ENCODE results near the gene CSNK1G1.

The CSNK1G1 gene

GRCh38 chr15:64153480-64154367 is 202.2 kb downstream of the CSNK1G1 start:
- peak; percentile 82 for DNase-seq (ENCODE audit: low read depth)

GRCh38 chr15:64152507-64153387 is 203.2 kb downstream of the CSNK1G1 start:
- no peak for DNase-seq (ENCODE audit: low read depth)

DNA sequence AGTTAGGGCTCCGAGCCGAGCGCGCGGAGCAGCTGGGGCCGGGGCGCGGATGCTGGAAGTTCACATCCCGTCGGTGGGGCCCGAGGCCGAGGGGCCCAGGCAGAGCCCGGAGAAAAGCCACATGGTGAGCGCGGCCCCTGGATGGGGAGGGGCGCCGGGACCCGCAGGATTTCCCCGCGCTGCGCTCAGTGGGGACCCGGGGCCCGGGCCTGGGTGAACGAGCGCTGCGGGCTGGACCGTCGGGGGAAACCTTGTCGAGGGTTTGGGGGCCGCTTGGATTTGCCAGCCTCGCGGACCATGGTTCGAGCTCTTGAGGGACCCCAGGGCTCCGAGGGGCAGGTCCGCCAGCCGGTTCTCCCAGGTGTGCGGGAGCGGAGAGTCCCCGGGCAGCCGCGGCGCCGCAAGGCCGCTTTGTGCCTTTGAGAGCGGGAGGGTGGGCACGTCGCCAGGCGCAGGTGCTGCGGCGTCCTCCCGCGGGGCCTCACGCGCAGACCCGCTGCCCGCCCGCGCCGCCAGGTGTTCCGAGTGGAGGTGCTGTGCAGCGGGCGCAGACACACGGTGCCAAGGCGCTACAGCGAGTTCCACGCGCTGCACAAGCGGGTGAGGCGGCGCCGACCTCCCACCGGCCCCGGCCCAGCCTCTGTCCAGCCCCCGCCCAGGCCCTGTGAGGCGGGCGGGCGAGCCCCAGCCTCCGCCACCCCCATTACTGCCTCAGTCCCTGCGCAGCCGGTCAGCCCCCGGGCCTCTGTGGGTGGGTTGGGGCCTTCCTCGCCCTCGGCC is 204.1 kb downstream of the CSNK1G1 start, which contains the start of gene SNX22:
TSS of gene SNX22 (plus strand) at position 5 of the 780 bp plus-strand sequence. CDS start at position 50, 45 bp downstream.
- no peak for DNase-seq (ENCODE audit: low read depth)

- no peak for DNase-seq (ENCODE audit: low read depth)
Measured at GRCh38 chr15:64149893-64150578, 205.9 kb downstream of the CSNK1G1 start.

GRCh38 chr15:64149424-64149823 is 206.5 kb downstream of the CSNK1G1 start:
- DNase-seq (ENCODE audit: low read depth) = no peak

GRCh38 chr15:64148581-64148980 is 207.4 kb downstream of the CSNK1G1 start:
- DNase-seq (ENCODE audit: low read depth) = no peak

DNA sequence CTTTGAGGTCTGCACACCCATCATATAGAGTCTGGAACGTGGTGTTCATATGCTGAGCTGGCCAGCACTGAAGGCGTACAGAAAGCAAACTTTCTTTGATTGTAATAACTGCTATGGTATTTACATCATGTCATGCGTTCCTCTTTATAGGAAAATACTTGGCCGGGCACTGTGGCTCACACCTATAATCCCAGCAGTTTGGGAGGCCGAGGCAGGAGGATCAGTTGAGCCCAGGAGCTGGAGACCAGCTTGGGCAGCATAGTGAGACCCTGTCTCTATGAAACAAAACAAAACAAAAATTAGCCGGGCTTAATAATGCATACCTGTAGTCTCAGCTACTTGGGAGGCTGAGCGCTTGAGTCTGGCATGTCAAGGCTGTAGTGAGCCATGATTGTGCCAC is 207.8 kb downstream of the CSNK1G1 start:
- no peak for DNase-seq (ENCODE audit: low read depth)

GRCh38 chr15:64146885-64147681 is 208.9 kb downstream of the CSNK1G1 start:
- DNase-seq (ENCODE audit: low read depth) = peak; percentile 65

DNA sequence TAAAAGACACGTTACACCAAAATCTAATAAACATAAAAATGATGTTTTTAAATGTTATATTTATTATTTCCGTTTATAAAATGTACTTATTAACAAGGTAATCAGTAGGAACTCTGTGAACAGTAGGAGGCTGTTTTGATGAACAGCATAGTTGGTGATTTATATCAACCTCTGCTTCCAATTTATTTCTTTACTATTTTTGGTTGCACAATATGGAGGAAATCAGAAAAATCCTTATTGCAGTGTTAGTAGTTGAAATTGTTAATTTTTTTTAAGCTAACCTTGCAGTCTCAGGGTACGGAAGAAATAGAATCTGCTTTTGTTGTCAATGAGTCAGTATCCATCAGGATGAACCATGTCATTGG is 209.5 kb downstream of the CSNK1G1 start:
- DNase-seq (ENCODE audit: low read depth) = no peak

DNA sequence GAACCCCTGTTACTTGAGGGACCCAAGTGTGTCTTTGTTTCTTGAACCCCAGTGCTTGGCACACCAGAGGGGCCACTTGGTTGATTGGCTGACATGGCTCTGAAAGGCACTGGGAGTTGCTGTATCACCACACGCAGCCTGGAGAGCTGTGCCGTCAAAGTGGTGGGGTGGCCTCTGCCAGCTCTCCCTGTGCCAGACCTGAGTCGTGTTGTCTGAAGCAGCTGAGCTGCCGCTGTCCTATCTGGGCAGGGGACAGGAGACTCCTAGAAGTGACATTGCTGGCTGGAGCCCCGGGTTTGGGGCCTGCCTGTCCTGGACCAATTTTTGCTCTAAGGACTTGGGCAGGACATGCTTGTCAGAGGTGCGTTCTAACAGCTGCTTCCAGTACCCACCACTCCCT is 209.9 kb downstream of the CSNK1G1 start:
- no peak for DNase-seq (ENCODE audit: low read depth)

- DNase-seq (ENCODE audit: low read depth) = no peak
Measured at GRCh38 chr15:64144565-64145281, 211.2 kb downstream of the CSNK1G1 start.

DNA sequence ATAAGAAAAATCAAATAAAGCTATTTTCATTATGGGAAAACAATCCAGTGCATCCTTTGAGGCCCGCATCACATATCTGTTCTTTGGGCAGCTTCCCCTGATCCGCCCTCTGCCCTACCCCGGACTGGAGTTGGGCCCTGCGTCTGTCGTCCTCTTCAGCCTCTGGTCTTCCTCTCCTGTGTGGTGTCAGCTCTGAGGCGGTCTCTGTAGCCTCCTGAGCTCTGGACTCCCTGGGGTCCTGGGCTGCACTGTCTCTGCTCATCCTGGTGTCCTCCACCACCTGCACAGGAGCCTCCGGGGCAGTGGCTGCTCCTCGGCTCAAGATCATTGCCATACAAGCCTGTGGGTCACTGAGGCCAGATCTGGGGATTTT is 211.8 kb downstream of the CSNK1G1 start:
- no peak for DNase-seq (ENCODE audit: low read depth)

DNA sequence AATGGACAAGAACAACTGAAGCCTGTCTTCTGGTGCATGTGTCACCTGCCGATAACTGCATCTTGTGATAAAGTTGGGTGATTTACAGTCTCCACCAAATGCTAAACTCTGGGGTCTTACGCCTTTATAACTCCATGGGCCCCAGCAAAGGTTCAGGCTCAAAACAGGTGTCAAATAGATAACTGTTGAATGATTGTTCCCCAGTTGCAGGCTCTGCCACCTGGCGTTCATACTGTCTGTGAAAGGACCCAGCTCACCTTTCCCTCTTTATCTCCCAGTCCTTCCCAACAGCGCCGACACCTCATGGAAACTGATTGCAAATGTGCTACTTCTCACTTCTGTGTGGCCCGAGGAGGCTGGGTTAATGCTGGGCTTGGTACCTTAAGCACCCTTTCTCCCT is 212.7 kb downstream of the CSNK1G1 start:
- no peak for DNase-seq (ENCODE audit: low read depth)

DNA sequence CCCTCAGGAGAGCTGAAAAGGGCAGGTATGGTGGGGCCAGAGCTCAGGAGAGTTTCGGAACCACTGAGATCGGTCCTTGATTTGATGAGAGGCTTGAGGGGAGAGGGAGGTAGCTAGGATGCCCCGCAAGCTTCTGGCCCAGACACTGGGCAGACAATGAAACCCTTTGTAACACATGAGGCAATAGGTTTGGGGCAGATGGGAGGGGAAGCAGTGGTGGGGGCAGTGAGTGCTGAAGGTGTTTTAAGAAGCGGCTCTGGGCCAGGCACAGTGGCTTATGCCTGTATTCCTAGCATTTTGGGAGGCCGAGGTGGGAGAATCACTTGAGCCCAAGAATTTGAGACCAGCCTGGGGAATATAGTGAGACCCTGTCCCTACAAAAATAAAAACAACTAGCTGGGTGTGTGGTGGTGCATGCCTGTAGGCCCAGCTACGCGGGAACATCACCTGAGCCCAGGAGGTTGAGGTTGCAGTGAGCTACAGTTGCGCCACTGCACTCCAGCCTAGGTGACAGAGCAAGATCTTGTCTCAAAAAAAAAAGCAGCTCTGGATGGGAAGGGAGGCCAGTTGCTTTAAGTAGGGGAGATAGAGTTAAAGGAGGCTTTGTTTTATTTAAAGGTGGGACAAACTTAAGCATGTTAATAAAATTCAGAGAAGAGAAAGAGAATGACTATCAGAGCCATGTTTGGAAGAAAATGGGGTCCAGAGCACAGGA is 214.0 kb downstream of the CSNK1G1 start:
- DNase-seq (ENCODE audit: low read depth) = no peak

- no peak for DNase-seq (ENCODE audit: low read depth)
Measured at GRCh38 chr15:64138331-64138941, 217.5 kb downstream of the CSNK1G1 start.

DNA sequence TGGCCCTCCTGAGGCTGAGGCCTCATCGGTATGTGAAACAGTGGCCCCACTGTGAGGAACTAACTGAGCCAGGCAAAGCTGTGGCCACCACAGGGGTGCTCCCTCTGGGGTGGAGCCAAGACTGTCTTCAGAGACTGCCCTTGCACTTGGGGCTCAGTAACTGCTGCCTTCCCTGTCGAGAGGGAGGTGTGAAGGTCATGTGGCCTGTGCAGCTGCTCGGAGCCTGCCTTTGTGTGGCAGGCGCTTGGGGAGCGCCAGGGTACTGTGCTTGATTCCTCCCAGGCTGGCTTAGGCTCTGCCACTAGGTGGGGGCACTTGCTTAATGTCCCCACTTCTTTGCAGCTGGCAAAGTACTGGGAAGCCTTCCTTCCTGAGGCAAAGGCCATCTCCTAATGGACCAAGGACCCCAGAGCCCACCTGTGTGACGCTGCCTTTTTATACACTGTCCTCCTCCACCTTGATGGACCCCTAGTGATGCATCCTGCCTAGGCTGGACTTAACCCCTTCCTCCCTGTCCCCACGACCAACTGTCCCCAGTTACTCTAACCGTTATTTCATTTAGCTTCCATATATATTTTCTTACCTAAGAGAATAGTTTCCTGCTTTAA is 218.6 kb downstream of the CSNK1G1 start:
- no peak for DNase-seq (ENCODE audit: low read depth)

DNA sequence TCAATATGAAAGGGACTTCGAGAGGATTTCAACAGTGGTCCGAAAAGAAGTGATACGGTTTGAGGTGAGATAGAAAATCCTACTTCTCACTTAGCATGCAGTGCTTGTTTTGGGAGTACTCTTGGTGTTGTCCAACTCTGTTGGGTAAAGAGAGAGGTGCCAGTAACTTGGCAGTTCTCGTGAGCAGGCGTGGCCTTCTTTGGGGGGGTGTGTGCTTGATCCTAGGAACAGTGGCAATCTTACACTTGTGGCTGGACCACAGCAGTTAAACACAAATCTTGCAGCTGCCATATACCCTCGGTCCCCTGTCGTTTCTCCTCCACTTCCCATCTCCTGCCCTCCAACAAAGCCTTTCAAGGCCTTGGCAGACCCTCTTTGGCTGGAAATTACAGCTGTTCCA is 219.6 kb downstream of the CSNK1G1 start:
- no peak for DNase-seq (ENCODE audit: low read depth)

DNA sequence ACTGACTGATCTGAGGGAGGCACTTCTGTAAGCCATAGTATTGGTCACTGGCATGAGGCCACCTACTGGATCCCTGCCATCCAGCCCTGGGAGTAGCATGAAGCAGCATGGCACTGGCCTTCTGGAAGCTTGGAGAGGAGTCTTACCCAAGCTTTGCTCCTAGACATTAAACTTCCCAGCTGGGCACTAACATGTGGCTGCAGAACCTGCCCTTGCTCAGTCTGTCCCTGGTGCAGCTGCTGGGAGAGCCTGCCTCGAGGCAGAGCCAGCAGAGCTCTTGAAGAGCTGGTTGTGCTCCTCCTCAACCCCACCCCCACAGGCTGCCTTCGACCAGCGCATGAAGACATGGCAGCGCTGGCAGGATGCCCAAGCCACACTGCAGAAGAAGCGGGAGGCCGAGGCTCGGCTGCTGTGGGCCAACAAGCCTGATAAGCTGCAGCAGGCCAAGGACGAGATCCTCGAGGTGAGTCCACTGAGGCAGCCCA is 221.6 kb downstream of the CSNK1G1 start:
- peak; percentile 34 for DNase-seq (ENCODE audit: low read depth)
